ENCODE results near the gene PPFIBP1.

PPFIBP1 gene

GRCh38 chr12:27515671-27516070 lies 8.3 kb upstream of the PPFIBP1 start:
- no peak for TF ChIP-seq CTCF (IDR thresholded peaks at IDR 0.05)
- Mint-ChIP-seq H3K27me3 (ENCODE audit: low read depth, poor library complexity) (no peaks in the 10 kb centered on the region), H3K4me1 (peaks cover 34% of the 10 kb centered on the region), H3K27ac (no peak overlapping the region), H3K4me3 (no peak overlapping the region), H3K36me3 (ENCODE audit: low read depth) (no peaks in the 10 kb centered on the region), H3K9me3 (no peaks in the 10 kb centered on the region)
- DNase-seq = no peak

DNA sequence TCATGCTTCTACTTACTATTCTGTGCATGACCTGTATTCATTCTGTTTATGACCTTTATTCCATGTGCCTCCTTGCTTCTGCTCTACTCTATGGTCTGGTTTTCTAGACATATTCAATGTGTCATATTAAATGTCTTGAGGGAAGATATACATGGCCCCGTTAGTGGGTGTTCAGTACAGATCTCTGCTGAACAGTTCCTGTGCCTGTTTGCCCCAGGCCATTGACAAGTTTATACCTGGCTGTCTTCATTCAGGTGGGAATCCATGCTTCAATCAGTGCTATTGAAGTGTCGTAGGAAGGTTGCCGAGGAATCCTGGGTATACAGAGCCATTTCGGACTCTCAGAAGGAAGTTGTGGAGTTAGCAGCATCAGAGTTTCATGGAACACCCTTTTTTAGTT lies 7.4 kb upstream of the PPFIBP1 start:
- no peaks in the 10 kb centered on the region for H3K27me3 Mint-ChIP-seq (ENCODE audit: low read depth, poor library complexity)
- no peak for TF ChIP-seq CTCF (IDR thresholded peaks at IDR 0.05)
- H3K9me3 Mint-ChIP-seq = no peaks in the 10 kb centered on the region
- H3K4me3 Mint-ChIP-seq = no peak overlapping the region
- no peak overlapping the region for H3K27ac Mint-ChIP-seq
- peaks cover 38% of the 10 kb centered on the region for H3K4me1 Mint-ChIP-seq
- DNase-seq = no peak
- no peaks in the 10 kb centered on the region for H3K36me3 Mint-ChIP-seq (ENCODE audit: low read depth)

DNA sequence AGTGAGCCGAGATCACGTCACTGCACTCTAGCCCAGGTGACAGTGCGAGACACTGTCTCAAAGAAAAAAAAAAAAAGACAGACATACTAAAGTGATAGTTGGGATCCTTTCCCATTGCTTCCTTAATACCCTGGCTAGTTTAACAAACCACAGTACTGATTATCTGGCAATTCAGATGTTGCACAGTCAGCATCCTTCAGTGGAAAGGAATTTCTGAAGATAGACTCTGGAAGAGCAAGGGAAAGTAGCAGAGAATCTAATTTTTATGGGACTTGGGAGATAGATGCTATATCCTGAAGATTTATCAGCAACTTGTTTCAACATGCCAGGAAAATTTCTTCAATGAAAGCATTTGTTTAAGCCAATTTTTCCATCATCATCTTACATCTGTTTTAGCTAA lies 6.5 kb upstream of the PPFIBP1 start:
- Mint-ChIP-seq H3K4me3 (no peak overlapping the region), H3K27me3 (ENCODE audit: low read depth, poor library complexity) (no peaks in the 10 kb centered on the region), H3K27ac (no peak overlapping the region), H3K4me1 (peaks cover 47% of the 10 kb centered on the region), H3K36me3 (ENCODE audit: low read depth) (no peaks in the 10 kb centered on the region), H3K9me3 (no peaks in the 10 kb centered on the region)
- TF ChIP-seq CTCF (IDR thresholded peaks at IDR 0.05) = no peak
- DNase-seq = no peak

- Mint-ChIP-seq H3K9me3 (no peaks in the 10 kb centered on the region), H3K4me3 (no peak overlapping the region), H3K27ac (no peak overlapping the region), H3K27me3 (ENCODE audit: low read depth, poor library complexity) (no peaks in the 10 kb centered on the region), H3K36me3 (ENCODE audit: low read depth) (no peaks in the 10 kb centered on the region), H3K4me1 (peaks cover 50% of the 10 kb centered on the region)
- TF ChIP-seq CTCF (IDR thresholded peaks at IDR 0.05) = no peak
- no peak for DNase-seq
These were observed 5.9 kb upstream of the PPFIBP1 start for GRCh38 chr12:27517961-27518665.

GRCh38 chr12:27521066-27521465 lies 2.9 kb upstream of the PPFIBP1 start:
- Mint-ChIP-seq H3K4me1 (peaks cover 55% of the 10 kb centered on the region), H3K27me3 (ENCODE audit: low read depth, poor library complexity) (no peaks in the 10 kb centered on the region), H3K9me3 (no peaks in the 10 kb centered on the region), H3K4me3 (peak overlapping the region; percentile 28), H3K36me3 (ENCODE audit: low read depth) (no peaks in the 10 kb centered on the region), H3K27ac (no peak overlapping the region)
- TF ChIP-seq CTCF (IDR thresholded peaks at IDR 0.05) = no peak
- DNase-seq = no peak

DNA sequence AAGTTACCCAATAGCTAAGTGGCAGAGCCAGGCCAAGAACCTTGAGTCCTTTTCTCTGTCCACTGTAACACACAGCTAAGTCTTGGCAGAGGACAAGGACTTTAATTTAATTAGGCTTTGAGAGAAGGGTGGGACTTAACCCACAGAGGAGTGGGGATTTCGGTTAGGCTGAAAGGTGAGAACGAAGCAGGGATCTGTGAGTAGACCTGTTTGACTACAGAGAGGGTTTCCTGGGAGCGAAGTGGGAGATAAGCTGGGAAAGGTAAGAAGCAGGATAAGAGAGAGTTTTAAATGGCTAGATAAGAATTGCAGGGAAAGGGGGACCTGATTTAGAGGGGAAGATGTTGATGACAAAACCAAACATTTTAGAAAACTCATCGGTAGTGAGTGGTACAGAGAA lies 2.0 kb upstream of the PPFIBP1 start:
- Mint-ChIP-seq H3K36me3 (ENCODE audit: low read depth) (no peaks in the 10 kb centered on the region), H3K4me3 (peak overlapping the region; percentile 92), H3K4me1 (peaks cover 63% of the 10 kb centered on the region), H3K27ac (peak overlapping the region; percentile 46), H3K9me3 (no peaks in the 10 kb centered on the region), H3K27me3 (ENCODE audit: low read depth, poor library complexity) (no peaks in the 10 kb centered on the region)
- no peak for DNase-seq
- no peak for TF ChIP-seq CTCF (IDR thresholded peaks at IDR 0.05)
